ENCODE results near the gene RNF114.

DNA sequence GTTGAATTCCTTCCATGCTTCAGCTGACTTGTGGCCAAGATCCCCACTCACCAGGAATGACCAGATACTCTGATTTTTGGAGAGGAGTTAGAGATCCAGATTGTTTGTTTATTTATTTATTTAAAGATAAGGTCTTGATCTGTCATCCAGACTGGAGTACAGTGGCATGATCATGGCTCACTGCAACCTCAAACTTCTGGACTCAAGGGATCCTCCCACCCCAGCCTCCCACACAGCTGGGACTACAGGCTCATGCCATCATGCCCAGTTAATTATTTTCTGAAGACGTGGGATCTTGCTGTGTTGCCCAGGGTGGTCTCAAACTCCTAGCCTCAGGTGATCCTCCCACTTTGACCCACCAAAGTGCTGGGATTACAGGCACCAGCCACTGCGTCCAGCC is 16.7 kb upstream of the RNF114 start:
- TF ChIP-seq, protein P1, sequence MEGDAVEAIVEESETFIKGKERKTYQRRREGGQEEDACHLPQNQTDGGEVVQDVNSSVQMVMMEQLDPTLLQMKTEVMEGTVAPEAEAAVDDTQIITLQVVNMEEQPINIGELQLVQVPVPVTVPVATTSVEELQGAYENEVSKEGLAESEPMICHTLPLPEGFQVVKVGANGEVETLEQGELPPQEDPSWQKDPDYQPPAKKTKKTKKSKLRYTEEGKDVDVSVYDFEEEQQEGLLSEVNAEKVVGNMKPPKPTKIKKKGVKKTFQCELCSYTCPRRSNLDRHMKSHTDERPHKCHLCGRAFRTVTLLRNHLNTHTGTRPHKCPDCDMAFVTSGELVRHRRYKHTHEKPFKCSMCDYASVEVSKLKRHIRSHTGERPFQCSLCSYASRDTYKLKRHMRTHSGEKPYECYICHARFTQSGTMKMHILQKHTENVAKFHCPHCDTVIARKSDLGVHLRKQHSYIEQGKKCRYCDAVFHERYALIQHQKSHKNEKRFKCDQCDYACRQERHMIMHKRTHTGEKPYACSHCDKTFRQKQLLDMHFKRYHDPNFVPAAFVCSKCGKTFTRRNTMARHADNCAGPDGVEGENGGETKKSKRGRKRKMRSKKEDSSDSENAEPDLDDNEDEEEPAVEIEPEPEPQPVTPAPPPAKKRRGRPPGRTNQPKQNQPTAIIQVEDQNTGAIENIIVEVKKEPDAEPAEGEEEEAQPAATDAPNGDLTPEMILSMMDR (IDR thresholded peaks at IDR 0.05), result no peak
- no peak for TF ChIP-seq POLR2A (IDR thresholded peaks at IDR 0.05)

All from esophagus squamous epithelium (tissue), 4 donors.